ENCODE data around the gene CCDC92.

- TF ChIP-seq CTCF (IDR thresholded peaks at IDR 0.05) (no peak), YY1 (IDR thresholded peaks at IDR 0.05; ENCODE audit: low read depth) (no peak), RFX5 (IDR thresholded peaks at IDR 0.05; ENCODE audit: low read length) (no peak), RAD21 (IDR thresholded peaks at IDR 0.05; ENCODE audit: low read length) (no peak), MEF2A (IDR thresholded peaks at IDR 0.05; ENCODE audit: borderline replicate concordance, low read depth) (no peak), TCF12 (IDR thresholded peaks at IDR 0.05) (no peak), MXI1 (IDR thresholded peaks at IDR 0.05; ENCODE audit: low read depth, low read length) (no peak), POLR2AphosphoS5 (IDR thresholded peaks at IDR 0.05; ENCODE audit: low read depth, low read length) (no peak), NFIC (IDR thresholded peaks at IDR 0.05; ENCODE audit: borderline replicate concordance) (no peak)
Observed at GRCh38 chr12:123890536-123890902, 82.1 kb downstream of the CCDC92 start.

Data from SK-N-SH (cell line).